Esophagus (tissue), 2 donors: ENCODE measurements around the gene ASIP. TPM values are rescaled to one million over a fixed set of nuclear protein-coding genes. Genes with fewer than 3 reads are reported as not detected.
"Not testable (repeated sequence)": the region's sequence is repeated elsewhere in the genome, so short reads cannot be mapped to it uniquely, and the experiment has no call there.

ENCODE experiments used
- H3K27ac ChIP-seq, 2 donors: one replicate each; pipeline ENCODE4 v1.5.1; 2013; ENCODE audit warnings: low read depth in 2 of 2, mild to moderate bottlenecking in 2 of 2, inconsistent platforms in 1 of 2, low read length in 1 of 2, moderate library complexity in 1 of 2
- H3K27me3 ChIP-seq, 2 donors: one replicate each; pipeline ENCODE4 v1.6.1; 2013; ENCODE audit warnings: low read length in 2 of 2, control low read depth in 1 of 2, mild to moderate bottlenecking in 1 of 2; ENCODE audit not compliant: insufficient read depth in 2 of 2, control insufficient read depth in 1 of 2
- H3K36me3 ChIP-seq, 2 donors: one replicate each; pipeline ENCODE4 v1.6.1; 2013; ENCODE audit warnings: low read length in 1 of 2; ENCODE audit not compliant: control insufficient read depth in 2 of 2, insufficient read depth in 2 of 2
- H3K4me1 ChIP-seq, 2 donors: one replicate each; pipeline ENCODE4 v1.6.1; 2013; ENCODE audit warnings: low read length in 1 of 2; ENCODE audit not compliant: control insufficient read depth in 2 of 2, insufficient read depth in 2 of 2
- H3K4me3 ChIP-seq, 2 donors: one replicate each; pipeline ENCODE4 v1.5.1; 2013; ENCODE audit warnings: low read length in 2 of 2, mild to moderate bottlenecking in 2 of 2, low read depth in 1 of 2, moderate library complexity in 1 of 2
- H3K9me3 ChIP-seq, 2 donors: one replicate each; pipeline ENCODE4 v1.6.1; 2013; ENCODE audit warnings: mild to moderate bottlenecking in 2 of 2, low read depth in 1 of 2, low read length in 1 of 2, moderate library complexity in 1 of 2; ENCODE audit not compliant: control insufficient read depth in 2 of 2, insufficient read depth in 1 of 2
- WGBS, 2 donors: extraction: QIAGEN DNeasy Blood & Tissue Kit; methylation state at CpG; one replicate each; pipeline ENCODE4 v1.1.7; 2013; 5-methylcytosine and 5-hydroxymethylcytosine counted together
- polyA plus RNA-seq, 2 donors: library from polyadenylated mRNA; stranded (reverse); fragments of 200-250 nt; gene quantifications; one replicate each; pipeline ENCODE4 v1.2.3, GENCODE V29; 2013
- donor health status: healthy with polysubstance abuse.
- donor health status: Bipolar disorder and iron deficiency.

The ASIP gene
- polyA plus RNA-seq = under 1 TPM in 1 of 2 donors, not detected in 1; 0.07 TPM

- 72 to 75% methylated on average over 9 of the region's 9 CpGs for WGBS, 2 donors
- Histone ChIP-seq H3K4me3 (no peak within 1 kb of the TSS), H3K27me3 (no peaks in the 10 kb centered on the region), H3K9me3 (no peaks in the 10 kb centered on the region), H3K4me1 (no peaks in the 10 kb centered on the region), H3K27ac (no peak within 1 kb of the TSS), H3K36me3 (no peaks in the 10 kb centered on the region)
Measured at GRCh38 chr20:34240693-34241615, at the start of gene ASIP. Gene ASIP (plus strand): TSS chr20:34241423. CDS start chr20:34260375, 18,952 bp downstream.

- Histone ChIP-seq H3K4me3 (no peak overlapping the region), H3K9me3 (no peaks in the 10 kb centered on the region), H3K27me3 (no peaks in the 10 kb centered on the region), H3K4me1 (no peaks in the 10 kb centered on the region), H3K27ac (no peak overlapping the region), H3K36me3 (no peaks in the 10 kb centered on the region)
- 82 to 83% methylated on average over 3 of the region's 3 CpGs for WGBS, 2 donors
Measured at GRCh38 chr20:34193051-34193450, 48.2 kb upstream of the ASIP start.

GRCh38 chr20:34199183-34199582 lies 42.0 kb upstream of the ASIP start:
- Histone ChIP-seq H3K36me3 (no peaks in the 10 kb centered on the region), H3K27me3 (no peaks in the 10 kb centered on the region), H3K4me3 (no peak overlapping the region), H3K27ac (no peak overlapping the region), H3K4me1 (no peaks in the 10 kb centered on the region), H3K9me3 (no peaks in the 10 kb centered on the region)
- 69 to 75% methylated on average over 3 of the region's 3 CpGs for WGBS, 2 donors

GRCh38 chr20:34200023-34200422 lies 41.2 kb upstream of the ASIP start:
- no peaks in the 10 kb centered on the region for H3K36me3 ChIP-seq
- H3K27ac ChIP-seq = no peak overlapping the region
- WGBS, 2 donors = 66 to 78% methylated on average over 2 of the region's 2 CpGs
- H3K9me3 ChIP-seq = no peaks in the 10 kb centered on the region
- no peaks in the 10 kb centered on the region for H3K4me1 ChIP-seq
- H3K4me3 ChIP-seq = no peak overlapping the region
- no peaks in the 10 kb centered on the region for H3K27me3 ChIP-seq

GRCh38 chr20:34201531-34201930 lies 39.7 kb upstream of the ASIP start:
- Histone ChIP-seq H3K27ac (no peak overlapping the region), H3K4me3 (no peak overlapping the region), H3K27me3 (no peaks in the 10 kb centered on the region), H3K36me3 (no peaks in the 10 kb centered on the region), H3K9me3 (no peaks in the 10 kb centered on the region), H3K4me1 (no peaks in the 10 kb centered on the region)
- WGBS, 2 donors = 49 to 60% methylated on average over 4 of the region's 4 CpGs

- not testable (repeated sequence) for H3K9me3 ChIP-seq, H3K36me3 ChIP-seq, H3K4me1 ChIP-seq, H3K27ac ChIP-seq, H3K4me3 ChIP-seq, H3K27me3 ChIP-seq
- 84 to 85% methylated on average over 21 of the region's 21 CpGs for WGBS, 2 donors
Measured at GRCh38 chr20:34205172-34205880, 35.9 kb upstream of the ASIP start.

GRCh38 chr20:34209111-34209510 lies 32.1 kb upstream of the ASIP start:
- H3K4me3 ChIP-seq = no peak overlapping the region
- no peaks in the 10 kb centered on the region for H3K4me1 ChIP-seq
- H3K36me3 ChIP-seq = peaks cover 0 to 3% of the 10 kb centered on the region in 2 donors
- 70 to 71% methylated on average over 3 of the region's 3 CpGs for WGBS, 2 donors
- no peaks in the 10 kb centered on the region for H3K27me3 ChIP-seq
- H3K9me3 ChIP-seq = no peaks in the 10 kb centered on the region
- no peak overlapping the region for H3K27ac ChIP-seq

- no peaks in the 10 kb centered on the region for H3K4me1 ChIP-seq
- no peak overlapping the region for H3K4me3 ChIP-seq
- no peaks in the 10 kb centered on the region for H3K9me3 ChIP-seq
- H3K27ac ChIP-seq = no peak overlapping the region
- H3K27me3 ChIP-seq = no peaks in the 10 kb centered on the region
- peaks cover 0 to 3% of the 10 kb centered on the region in 2 donors for H3K36me3 ChIP-seq
- 92 to 94% methylated on average over 4 of the region's 4 CpGs for WGBS, 2 donors
Measured at GRCh38 chr20:34210271-34210670, 31.0 kb upstream of the ASIP start.

GRCh38 chr20:34211591-34211990 lies 29.6 kb upstream of the ASIP start:
- Histone ChIP-seq H3K4me3 (no peak overlapping the region), H3K4me1 (peaks cover 0 to 3% of the 10 kb centered on the region in 2 donors), H3K27me3 (no peaks in the 10 kb centered on the region), H3K36me3 (peaks cover 0 to 3% of the 10 kb centered on the region in 2 donors), H3K27ac (no peak overlapping the region), H3K9me3 (no peaks in the 10 kb centered on the region)
- 76 to 88% methylated on average over 2 of the region's 2 CpGs for WGBS, 2 donors
